CD14-positive monocyte (primary cell): ENCODE data around the gene PIK3R3. TPM values are rescaled to one million over a fixed set of nuclear protein-coding genes. Genes with fewer than 3 reads are reported as not detected.

Source experiments
- DNase-seq, 3 donors: peaks; one replicate each; pipeline ENCODE4 v3.0.0-alpha.2; 2011 to 2022
- H2AFZ ChIP-seq: 2 replicates; pipeline ENCODE4 v1.6.0; 2012; ENCODE audit warnings: mild to moderate bottlenecking, low read depth, low read length, inconsistent platforms; ENCODE audit not compliant: insufficient read depth, poor library complexity, severe bottlenecking
- H3K27ac ChIP-seq, 2 donors: 1 replicate in 1 of 2; 2 replicates in 1 of 2; pipeline ENCODE4 v1.5.1; 2012 to 2013; ENCODE audit warnings: low read length in 2 of 2, control low read depth in 1 of 2, inconsistent platforms in 1 of 2, low read depth in 1 of 2, mild to moderate bottlenecking in 1 of 2
- H3K27me3 ChIP-seq, 2 donors: one replicate each; pipeline versions ENCODE4 v1.6.0 to v1.6.1; 2011 to 2013; ENCODE audit warnings: low read length in 2 of 2; ENCODE audit not compliant: control insufficient read depth in 2 of 2, insufficient read depth in 2 of 2
- H3K36me3 ChIP-seq, 2 donors: replicated peaks in 1 of 2; 1 replicate in 1 of 2; 2 replicates in 1 of 2; pipeline versions ENCODE4 v1.5.1 to v1.6.1; 2012 to 2013; ENCODE audit warnings: low read length in 2 of 2, control low read depth in 1 of 2, inconsistent platforms in 1 of 2, mild to moderate bottlenecking in 1 of 2; ENCODE audit not compliant: insufficient read depth in 2 of 2, control insufficient read depth in 1 of 2
- H3K4me1 ChIP-seq, 2 donors: 1 replicate in 1 of 2; 2 replicates in 1 of 2; pipeline versions ENCODE4 v1.5.1 to v1.6.1; 2012 to 2013; ENCODE audit warnings: low read length in 2 of 2, control low read depth in 1 of 2, inconsistent platforms in 1 of 2, mild to moderate bottlenecking in 1 of 2, moderate library complexity in 1 of 2; ENCODE audit not compliant: insufficient read depth in 2 of 2, control insufficient read depth in 1 of 2
- H3K4me2 ChIP-seq: replicated peaks from 2 replicates; pipeline ENCODE3; 2012; ENCODE audit warnings: low read length, moderate library complexity, mild to moderate bottlenecking; ENCODE audit not compliant: poor library complexity, severe bottlenecking; ENCODE audit errors: extremely low read depth
- H3K4me3 ChIP-seq, 3 experiments: fragments of 200-600 bp in 1 of 3; sonication (generic) in 1 of 3; replicated peaks in 1 of 3; 1 replicate in 2 of 3; 2 replicates in 1 of 3; pipeline ENCODE4 v1.5.1; 2011 to 2013; ENCODE audit warnings: low read length in 3 of 3, mild to moderate bottlenecking in 3 of 3, control low read depth in 2 of 3, low read depth in 2 of 3, inconsistent platforms in 1 of 3, moderate library complexity in 1 of 3
- H3K79me2 ChIP-seq: 2 replicates; pipeline ENCODE4 v1.6.0; 2012; ENCODE audit warnings: mild to moderate bottlenecking, control low read depth, inconsistent platforms, low read length, moderate library complexity; ENCODE audit not compliant: insufficient read depth
- H3K9ac ChIP-seq: 2 replicates; pipeline ENCODE4 v1.6.0; 2017; ENCODE audit warnings: low read length, mild to moderate bottlenecking; ENCODE audit not compliant: insufficient read depth, poor library complexity, severe bottlenecking
- H3K9me3 ChIP-seq, 2 donors: replicated peaks in 1 of 2; 1 replicate in 1 of 2; 2 replicates in 1 of 2; pipeline versions ENCODE4 v1.5.1 to v1.6.1; 2012 to 2013; ENCODE audit warnings: low read length in 2 of 2, control low read depth in 1 of 2; ENCODE audit not compliant: control insufficient read depth in 1 of 2, insufficient read depth in 1 of 2
- H4K20me1 ChIP-seq: 2 replicates; pipeline ENCODE4 v1.6.0; 2012; ENCODE audit warnings: mild to moderate bottlenecking, low read length, control low read depth, moderate library complexity; ENCODE audit not compliant: insufficient read depth
- H3K27ac Mint-ChIP-seq, 7 donors: one replicate each; pipeline ENCODE4 v1.8.0; 2020; ENCODE audit warnings: mild to moderate bottlenecking in 7 of 7, mixed read lengths in 7 of 7, moderate library complexity in 6 of 7, inconsistent platforms in 2 of 7
- H3K27me3 Mint-ChIP-seq, 3 donors: one replicate each; pipeline ENCODE4 v1.8.0; 2021 to 2022; ENCODE audit warnings: low read depth in 3 of 3, mild to moderate bottlenecking in 3 of 3, mixed read lengths in 3 of 3, moderate library complexity in 3 of 3, inconsistent platforms in 1 of 3
- H3K36me3 Mint-ChIP-seq, 2 donors: one replicate each; pipeline ENCODE4 v1.8.0; 2020; ENCODE audit warnings: mixed read lengths in 2 of 2, inconsistent platforms in 1 of 2, mild to moderate bottlenecking in 1 of 2
- H3K4me1 Mint-ChIP-seq: one replicate; pipeline ENCODE4 v1.8.0; 2020; ENCODE audit warnings: mild to moderate bottlenecking, mixed read lengths
- H3K4me3 Mint-ChIP-seq, 2 donors: one replicate each; pipeline ENCODE4 v1.8.0; 2020; ENCODE audit warnings: mild to moderate bottlenecking in 2 of 2, mixed read lengths in 2 of 2, moderate library complexity in 1 of 2
- H3K9me3 Mint-ChIP-seq, 7 donors: one replicate each; pipeline ENCODE4 v1.8.0; 2020 to 2022; ENCODE audit warnings: mixed read lengths in 7 of 7, mild to moderate bottlenecking in 6 of 7, moderate library complexity in 6 of 7, inconsistent platforms in 2 of 7
- WGBS: methylation state at CpG from one replicate; pipeline ENCODE4 v1.1.5; 2013; ENCODE audit warnings: missing lambda C conversion rate; ENCODE audit not compliant: insufficient coverage; 5-methylcytosine and 5-hydroxymethylcytosine counted together
- intact Hi-C, 2 donors: fragments of 100-400 bp; cut with micrococcal nuclease; formaldehyde crosslinking; loops; one replicate each; pipeline versions ENCODE4 v1.15.0 to v1.15.1; 2023
- polyA plus RNA-seq, 3 donors: library from polyadenylated mRNA; depleted of rRNA in 1 of 3; unstranded in 2 of 3; stranded (reverse) in 1 of 3; fragments of 300-500 nt in 2 of 3; fragments of >200 nt in 1 of 3; fragmentation: Illumina TruSeq in 2 of 3; gene quantifications; 1 replicate in 2 of 3; 2 replicates in 1 of 3; pipeline ENCODE4 v1.2.3, GENCODE V29; 2012 to 2021
- TF ChIP-seq, protein P1 (sequence below): fragments of 200-600 bp; IDR thresholded peaks from one replicate; pipeline ENCODE4 v1.8.0; 2022; ENCODE audit warnings: antibody characterized with exemption, mild to moderate bottlenecking

PIK3R3 gene
- polyA plus RNA-seq, 3 donors: 0.09 to 0.28 (median 0.17) TPM

GRCh38 chr1:46067652-46068051 lies 64.8 kb downstream of the PIK3R3 start:
- no peaks in the 10 kb centered on the region for H3K9me3 Mint-ChIP-seq
- no peak overlapping the region for H3K4me3 Mint-ChIP-seq
- Histone ChIP-seq H3K36me3 (no peaks in the 10 kb centered on the region), H3K27me3 (no peaks in the 10 kb centered on the region), H3K4me2 (no peak overlapping the region), H4K20me1 (no peaks in the 10 kb centered on the region), H3K4me1 (peaks cover 28 to 38% of the 10 kb centered on the region in 2 donors), H3K27ac (no peak overlapping the region), H3K9me3 (no peaks in the 10 kb centered on the region), H2AFZ (no peak overlapping the region), H3K4me3 (no peak overlapping the region), H3K9ac (no peak overlapping the region), H3K79me2 (no peaks in the 10 kb centered on the region)
- peaks cover 0 to 1% (median 1%) of the 10 kb centered on the region in 3 donors for H3K27me3 Mint-ChIP-seq
- TF ChIP-seq, protein P1, sequence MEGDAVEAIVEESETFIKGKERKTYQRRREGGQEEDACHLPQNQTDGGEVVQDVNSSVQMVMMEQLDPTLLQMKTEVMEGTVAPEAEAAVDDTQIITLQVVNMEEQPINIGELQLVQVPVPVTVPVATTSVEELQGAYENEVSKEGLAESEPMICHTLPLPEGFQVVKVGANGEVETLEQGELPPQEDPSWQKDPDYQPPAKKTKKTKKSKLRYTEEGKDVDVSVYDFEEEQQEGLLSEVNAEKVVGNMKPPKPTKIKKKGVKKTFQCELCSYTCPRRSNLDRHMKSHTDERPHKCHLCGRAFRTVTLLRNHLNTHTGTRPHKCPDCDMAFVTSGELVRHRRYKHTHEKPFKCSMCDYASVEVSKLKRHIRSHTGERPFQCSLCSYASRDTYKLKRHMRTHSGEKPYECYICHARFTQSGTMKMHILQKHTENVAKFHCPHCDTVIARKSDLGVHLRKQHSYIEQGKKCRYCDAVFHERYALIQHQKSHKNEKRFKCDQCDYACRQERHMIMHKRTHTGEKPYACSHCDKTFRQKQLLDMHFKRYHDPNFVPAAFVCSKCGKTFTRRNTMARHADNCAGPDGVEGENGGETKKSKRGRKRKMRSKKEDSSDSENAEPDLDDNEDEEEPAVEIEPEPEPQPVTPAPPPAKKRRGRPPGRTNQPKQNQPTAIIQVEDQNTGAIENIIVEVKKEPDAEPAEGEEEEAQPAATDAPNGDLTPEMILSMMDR: no peak
- H3K4me1 Mint-ChIP-seq: peaks cover 11% of the 10 kb centered on the region
- intact Hi-C loops: no loop called here
- H3K27ac Mint-ChIP-seq: no peak overlapping the region
- no CpG with 5 or more reads among the region's 1 CpG for WGBS
- no peak for DNase-seq
- H3K36me3 Mint-ChIP-seq: no peaks in the 10 kb centered on the region

DNA sequence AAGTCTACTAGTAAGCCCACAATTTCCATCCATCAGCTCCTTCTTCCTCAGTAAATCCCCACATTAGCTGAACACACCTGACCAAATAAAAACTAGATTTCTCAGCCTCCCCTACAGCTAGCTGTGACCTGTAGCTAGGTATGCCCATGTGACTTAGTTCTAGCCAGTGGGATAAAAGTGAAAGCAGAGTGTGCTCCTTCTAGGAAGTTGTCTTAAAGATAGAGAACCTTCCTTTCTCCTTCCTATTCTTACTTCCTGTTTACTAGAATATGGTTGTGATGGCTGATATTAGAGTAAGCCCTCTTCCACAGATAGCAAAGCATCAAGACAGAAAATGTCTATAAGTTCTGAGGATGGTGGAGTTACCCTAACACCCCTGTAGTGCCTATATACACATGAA lies 67.0 kb downstream of the PIK3R3 start:
- no peaks in the 10 kb centered on the region for H3K9me3 Mint-ChIP-seq
- Histone ChIP-seq H2AFZ (no peak overlapping the region), H3K9ac (no peak overlapping the region), H3K27ac (no peak overlapping the region), H3K4me1 (peaks cover 19 to 28% of the 10 kb centered on the region in 2 donors), H3K36me3 (no peaks in the 10 kb centered on the region), H3K27me3 (no peaks in the 10 kb centered on the region), H3K4me3 (peak overlapping the region in 1 of 3 experiments; percentile 12), H3K9me3 (no peaks in the 10 kb centered on the region), H3K79me2 (no peaks in the 10 kb centered on the region), H3K4me2 (peak overlapping the region; percentile 30), H4K20me1 (no peaks in the 10 kb centered on the region)
- H3K4me3 Mint-ChIP-seq: peak overlapping the region in 1 of 2 donors; percentile 86
- H3K36me3 Mint-ChIP-seq: no peaks in the 10 kb centered on the region
- peaks cover 0 to 2% (median 1%) of the 10 kb centered on the region in 3 donors for H3K27me3 Mint-ChIP-seq
- intact Hi-C loops: no loop called here
- TF ChIP-seq, protein P1: no peak
- H3K27ac Mint-ChIP-seq: peak overlapping the region in 4 of 7 donors; percentile 37 to 88 (median 66)
- peak; percentile 11 to 59 (median 47) for DNase-seq
- peaks cover 10% of the 10 kb centered on the region for H3K4me1 Mint-ChIP-seq
